Middle frontal gyrus (tissue), 1 donor: ENCODE results near the gene GCK.

Experiments used
- DNase-seq: peaks from one replicate; pipeline ENCODE4 v3.0.0-alpha.2; 2015; ENCODE audit warnings: low spot score; ENCODE audit errors: extremely low spot score

GCK gene

GRCh38 chr7:44117801-44118429 lies 71.3 kb downstream of the GCK start:
- DNase-seq: no peak

DNA sequence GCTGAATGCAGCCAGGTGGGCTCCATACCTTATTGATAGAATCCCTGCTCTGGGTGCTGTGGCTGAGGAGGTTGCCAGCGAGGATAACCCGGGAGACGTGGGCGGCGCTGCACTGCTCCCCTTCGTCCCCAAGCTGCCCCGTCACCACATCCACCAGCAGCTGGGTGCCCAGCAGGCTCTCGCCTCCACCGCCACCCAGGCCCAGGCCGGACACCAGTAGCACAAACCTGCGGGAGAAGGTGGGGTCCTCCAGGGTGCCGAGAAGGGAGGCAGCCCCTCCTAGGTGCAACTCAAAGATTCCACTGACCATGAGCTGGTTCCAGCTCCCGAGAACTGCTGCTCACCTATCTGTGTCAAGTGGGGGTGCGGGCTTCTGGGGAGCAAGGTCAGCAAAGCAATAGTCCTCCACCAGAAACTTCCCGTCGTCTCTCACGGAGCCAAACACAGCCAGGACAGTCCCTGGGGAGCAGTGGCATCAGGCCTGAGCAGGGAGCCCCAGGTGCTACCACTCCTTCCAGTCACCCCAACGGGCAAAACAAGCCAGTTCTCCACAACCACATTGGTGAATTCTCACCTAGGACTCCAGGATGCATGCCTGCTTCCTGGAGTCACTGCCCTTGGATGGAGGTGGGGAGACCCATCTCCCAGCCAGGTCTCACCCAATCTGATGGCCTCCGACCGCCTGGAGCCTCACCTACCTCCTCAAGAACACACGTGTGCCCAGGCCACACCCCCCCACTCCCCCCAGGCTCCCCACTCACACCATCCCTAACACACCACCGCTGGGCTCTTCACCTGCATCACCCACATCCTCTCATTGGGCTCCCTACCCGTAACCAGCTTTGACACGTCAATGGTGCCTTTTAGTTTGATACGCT lies 72.2 kb downstream of the GCK start:
- DNase-seq: no peak

DNA sequence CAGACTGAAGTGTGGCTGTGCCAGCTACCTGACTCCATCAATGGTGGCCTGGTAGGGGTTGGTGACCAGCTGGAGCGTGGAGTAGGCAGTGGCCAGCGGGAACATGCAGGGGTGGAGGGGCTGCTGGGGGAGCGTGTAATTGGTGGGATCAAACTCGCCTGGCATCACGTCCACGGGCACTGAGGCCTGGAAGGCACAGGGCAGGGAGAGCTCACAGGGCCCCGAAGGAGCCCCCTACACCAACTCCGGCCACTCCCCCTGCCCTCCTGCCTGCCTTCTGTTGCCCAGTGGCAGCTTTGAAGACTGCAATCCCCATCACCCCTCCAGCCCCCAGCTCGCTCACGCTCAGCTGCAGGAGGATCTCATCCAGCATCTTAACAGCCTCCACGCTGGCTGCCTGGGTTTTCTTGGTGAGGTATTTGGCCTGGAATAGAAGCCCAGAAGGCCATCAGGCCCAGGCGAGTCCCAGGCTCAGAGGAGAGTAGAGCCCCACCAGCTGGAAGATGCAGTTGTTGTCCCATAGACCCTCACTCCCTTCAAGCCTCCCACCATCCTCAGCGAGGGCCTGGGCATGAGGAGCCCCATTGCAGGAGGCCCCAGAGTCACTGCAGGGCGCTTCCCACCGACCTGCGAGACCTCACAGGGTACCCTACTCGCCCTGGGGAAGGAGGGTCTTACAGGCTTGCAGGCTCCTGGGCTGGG lies 73.0 kb downstream of the GCK start:
- DNase-seq: no peak

DNA sequence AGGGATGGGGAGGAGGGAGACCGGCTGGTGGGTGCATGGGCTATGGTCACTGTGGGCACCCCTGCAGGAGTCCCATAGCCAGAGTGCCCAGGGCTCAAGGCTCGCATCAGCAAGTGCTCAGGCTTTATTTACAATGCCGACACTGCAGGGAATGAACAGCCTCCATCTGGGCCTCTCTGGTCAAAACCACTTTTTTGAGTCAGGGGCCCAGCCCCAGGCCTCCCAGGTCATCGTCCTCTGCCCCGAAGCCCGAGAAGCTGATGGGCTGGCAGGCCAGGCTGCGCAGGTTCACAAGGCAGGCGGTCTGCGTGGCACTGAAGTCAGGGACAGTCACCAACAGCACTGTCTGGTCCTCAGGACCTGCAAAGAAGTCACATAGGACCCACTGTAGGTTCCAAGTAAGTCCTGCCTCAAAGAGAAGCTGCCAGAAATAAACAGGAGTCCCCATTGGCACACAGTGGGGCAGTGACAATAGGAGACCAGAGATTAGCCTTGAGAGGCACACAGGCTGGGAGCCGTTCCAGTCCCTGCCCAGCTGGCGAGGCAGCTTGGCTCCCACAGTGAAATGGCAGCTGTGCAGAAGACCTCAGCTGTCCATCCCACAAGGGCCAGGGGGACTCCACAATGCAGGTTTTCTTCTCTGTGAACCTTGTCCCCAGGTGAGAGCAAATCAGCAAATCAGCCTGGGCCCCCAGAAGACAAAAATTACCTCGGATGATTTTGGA lies 74.5 kb downstream of the GCK start:
- peak; percentile 72 for DNase-seq

GRCh38 chr7:44113764-44114354 lies 75.4 kb downstream of the GCK start:
- DNase-seq: no peak

GRCh38 chr7:44112997-44113763 lies 76.1 kb downstream of the GCK start:
- no peak for DNase-seq

DNA sequence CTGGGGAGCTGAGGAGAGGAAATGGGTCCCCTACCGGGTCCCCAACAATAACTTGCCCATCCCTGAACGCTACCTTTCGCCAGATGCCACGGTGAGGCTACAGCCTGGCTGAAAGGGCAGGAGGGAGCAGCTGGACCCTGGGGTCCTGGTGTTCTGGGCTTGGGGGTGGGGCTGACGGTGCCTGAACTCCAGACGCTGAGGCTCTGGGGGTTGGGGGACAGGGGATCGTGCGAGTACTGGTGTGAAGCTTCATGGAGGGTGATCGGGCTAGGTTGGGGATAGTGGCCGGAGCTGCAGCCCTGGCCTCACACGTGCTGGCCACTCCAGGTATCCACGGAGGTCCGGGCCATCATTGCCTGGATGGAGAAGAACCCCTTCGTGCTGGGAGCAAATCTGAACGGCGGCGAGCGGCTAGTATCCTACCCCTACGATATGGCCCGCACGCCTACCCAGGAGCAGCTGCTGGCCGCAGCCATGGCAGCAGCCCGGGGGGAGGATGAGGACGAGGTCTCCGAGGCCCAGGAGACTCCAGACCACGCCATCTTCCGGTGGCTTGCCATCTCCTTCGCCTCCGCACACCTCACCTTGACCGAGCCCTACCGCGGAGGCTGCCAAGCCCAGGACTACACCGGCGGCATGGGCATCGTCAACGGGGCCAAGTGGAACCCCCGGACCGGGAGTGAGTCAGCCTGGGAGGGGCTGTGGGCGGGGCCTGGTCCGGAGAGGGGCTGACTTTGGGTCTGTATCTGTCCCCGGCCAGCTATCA lies 76.8 kb downstream of the GCK start:
- DNase-seq: no peak

DNA sequence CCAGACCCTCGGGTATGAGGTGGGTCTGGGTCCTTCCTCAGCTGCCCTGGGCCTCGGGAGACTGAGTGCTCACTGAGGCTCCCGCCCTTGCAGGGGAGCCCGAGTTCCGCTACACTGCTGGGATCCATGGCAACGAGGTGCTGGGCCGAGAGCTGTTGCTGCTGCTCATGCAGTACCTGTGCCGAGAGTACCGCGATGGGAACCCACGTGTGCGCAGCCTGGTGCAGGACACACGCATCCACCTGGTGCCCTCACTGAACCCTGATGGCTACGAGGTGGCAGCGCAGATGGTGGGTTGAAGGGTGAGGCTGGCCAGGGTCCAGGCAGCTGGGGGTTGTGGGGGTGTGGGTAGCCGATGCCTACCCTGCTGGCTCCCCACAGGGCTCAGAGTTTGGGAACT lies 77.5 kb downstream of the GCK start:
- no peak for DNase-seq

GRCh38 chr7:44110719-44111635 lies 78.3 kb downstream of the GCK start:
- DNase-seq: no peak

- no peak for DNase-seq
Measured at GRCh38 chr7:44109991-44110390, 79.2 kb downstream of the GCK start.

DNA sequence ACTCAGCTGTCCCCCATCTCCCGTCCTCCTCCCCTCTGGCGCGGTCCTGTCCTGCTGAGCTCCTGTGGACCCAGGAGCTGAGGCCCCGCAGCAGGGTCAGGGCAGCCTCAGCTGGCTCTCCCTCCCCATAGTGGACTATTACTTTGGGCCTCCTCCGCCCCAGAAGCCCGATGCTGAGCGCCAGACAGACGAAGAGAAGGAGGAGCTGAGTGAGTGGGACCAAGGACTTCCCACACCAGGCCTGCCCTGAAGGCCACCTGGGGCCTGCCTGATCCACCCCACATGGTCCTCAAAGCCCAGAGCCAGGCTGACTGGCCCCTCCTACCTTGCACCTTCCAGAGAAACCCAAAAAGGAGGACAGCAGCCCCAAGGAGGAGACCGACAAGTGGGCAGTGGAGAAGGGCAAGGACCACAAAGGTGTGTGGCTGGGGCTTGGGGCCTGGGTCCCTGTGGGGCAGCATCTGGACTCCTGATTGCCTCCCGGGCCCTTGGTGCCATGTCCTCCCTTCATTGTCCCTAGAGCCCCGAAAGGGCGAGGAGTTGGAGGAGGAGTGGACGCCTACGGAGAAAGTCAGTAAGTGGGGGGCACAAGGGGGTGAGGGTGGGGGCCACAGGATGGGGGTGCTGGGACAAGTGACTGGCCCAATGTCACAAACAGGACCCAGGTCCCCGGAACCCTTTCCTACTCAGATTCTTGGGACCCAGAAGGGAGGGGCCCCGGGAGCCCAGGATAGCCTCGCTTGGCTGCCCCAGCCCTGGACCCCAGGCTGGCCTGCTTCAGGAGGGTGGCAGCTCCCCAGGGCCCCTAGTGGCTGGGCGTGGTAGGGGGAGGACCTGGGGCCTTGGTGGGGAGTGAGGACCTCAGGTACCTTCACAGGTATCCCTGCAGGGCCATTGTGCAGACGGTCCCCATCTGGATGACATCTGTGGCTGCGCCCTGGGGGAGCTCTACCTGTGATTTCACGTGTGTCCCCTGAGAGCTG lies 80.2 kb downstream of the GCK start:
- no peak for DNase-seq

DNA sequence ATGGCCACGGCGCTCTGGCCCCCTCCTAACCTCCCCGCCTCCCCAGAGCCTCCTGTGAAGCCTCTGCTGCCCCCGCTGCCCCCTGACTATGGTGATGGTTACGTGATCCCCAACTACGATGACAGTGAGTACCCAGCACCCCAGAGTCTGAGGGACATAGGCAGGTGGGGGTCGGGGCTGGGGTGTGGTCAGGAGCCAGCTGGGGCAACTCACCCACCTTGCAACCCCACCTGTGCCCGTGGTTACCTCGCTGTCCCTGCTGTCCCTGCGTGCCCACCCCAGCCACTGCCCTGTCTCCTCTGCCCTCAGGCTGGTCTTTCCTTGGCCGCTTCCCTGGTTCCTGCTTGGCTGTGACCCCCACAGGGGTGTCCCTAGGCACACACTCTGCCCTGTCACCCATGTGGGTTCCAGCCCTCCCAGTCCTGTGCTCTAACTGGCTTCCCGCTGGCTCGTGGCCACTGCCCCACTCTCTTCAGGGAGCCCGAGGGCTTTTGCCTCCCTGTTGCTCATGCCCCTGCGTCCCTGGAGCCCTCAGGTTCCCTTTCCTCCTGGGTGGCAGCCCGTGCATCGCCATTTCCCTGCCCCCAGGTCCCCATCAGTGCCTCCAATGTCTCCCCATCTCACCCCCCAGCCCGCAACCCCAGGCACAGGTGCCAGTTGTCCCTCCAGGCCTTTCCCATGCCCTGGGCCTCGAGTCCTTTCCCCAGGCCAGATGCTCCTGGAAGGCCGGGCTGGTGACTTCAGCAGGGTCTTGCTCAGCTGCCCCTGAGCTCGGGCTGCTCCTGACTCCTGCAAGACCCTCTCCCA lies 81.1 kb downstream of the GCK start:
- no peak for DNase-seq

DNA sequence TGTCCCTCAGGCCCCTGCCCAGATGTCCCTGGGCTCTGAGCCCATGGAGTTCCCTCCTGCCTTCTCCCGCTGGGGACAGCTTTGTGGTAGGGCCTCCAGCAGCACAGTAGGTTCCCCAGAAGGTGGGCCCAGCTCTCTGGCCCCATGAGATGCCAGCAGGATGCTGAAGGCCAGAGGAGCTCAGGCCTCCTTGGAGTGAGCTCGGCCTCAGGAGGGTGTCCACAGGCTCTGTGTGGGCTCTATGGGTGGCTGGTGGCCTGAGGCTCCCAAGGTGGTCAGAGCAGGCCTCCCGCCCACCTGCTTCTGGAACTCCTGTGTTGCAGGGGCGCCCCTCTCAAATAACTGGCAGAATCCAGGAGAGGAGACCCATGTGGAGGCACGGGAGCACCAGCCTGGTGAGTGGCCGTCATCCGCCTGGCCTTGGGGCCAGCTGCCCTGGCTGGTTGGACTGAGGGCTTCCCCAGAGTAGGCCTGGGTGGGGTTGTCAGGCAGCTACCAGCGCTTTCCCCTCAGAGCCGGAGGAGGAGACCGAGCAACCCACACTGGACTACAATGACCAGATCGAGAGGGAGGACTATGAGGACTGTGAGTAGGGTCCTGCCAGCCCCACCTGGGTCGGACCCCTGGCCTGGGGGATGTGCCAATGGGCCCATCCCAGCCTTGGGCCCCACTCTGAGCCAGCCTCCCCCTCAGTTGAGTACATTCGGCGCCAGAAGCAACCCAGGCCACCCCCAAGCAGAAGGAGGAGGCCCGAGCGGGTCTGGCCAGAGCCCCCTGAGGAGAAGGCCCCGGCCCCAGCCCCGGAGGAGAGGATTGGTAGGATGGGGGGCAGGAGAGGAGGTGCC lies 81.9 kb downstream of the GCK start:
- DNase-seq: no peak

DNA sequence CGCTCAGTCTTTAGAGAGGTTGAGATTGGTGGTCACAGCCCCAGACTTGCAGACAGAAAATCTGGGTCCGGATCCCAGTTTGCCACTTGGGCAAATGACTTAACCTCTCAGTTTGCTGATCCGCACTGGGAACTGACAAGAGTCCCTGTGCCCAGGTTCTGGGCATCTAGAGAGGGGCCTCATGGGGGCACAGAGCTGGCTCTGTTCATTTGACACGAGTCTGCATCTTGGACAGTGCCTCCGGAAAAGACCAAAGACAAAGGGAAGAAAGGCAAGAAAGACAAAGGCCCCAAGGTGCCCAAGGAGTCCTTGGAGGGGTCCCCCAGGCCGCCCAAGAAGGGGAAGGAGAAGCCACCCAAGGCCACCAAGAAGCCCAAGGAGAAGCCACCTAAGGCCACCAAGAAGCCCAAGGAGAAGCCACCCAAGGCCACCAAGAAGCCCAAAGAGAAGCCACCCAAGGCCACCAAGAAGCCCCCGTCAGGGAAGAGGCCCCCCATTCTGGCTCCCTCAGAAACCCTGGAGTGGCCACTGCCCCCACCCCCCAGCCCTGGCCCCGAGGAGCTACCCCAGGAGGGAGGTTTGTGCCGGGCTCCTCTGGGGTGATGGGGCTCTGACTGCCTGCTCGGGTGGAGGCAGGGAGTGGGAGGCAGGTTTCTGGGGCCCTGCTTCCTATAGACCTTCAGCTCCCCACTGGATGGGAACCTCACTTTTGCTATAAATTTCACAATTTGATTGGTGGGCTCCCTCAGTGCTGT lies 82.8 kb downstream of the GCK start:
- no peak for DNase-seq

GRCh38 chr7:44105832-44106231 lies 83.4 kb downstream of the GCK start:
- no peak for DNase-seq
